Measurements from ENCODE around the gene OVCH2.
"Not testable (repeated sequence)": the region's sequence is repeated elsewhere in the genome, so short reads cannot be mapped to it uniquely, and the experiment has no call there.

Gene OVCH2

GRCh38 chr11:7706377-7706776 is at the start of gene OVCH2:
Gene OVCH2, minus strand, starts transcription at chr11:7706477. Its CDS starts 83 bp downstream, at chr11:7706394.
- TF ChIP-seq CTCF (IDR thresholded peaks at IDR 0.05; ENCODE audit: borderline replicate concordance, control extremely low read depth, extremely low read depth, insufficient read depth, missing control alignments): no peak
- DNase-seq (ENCODE audit: low spot score): no peak
- in situ Hi-C loops (cut with MboI; ENCODE audit: low sequenced_read_pairs, unreplicated experiment): no loop called here

GRCh38 chr11:7749456-7749855 is 43.2 kb upstream of the OVCH2 start:
- DNase-seq (ENCODE audit: low spot score): no peak
- in situ Hi-C loops (cut with MboI; ENCODE audit: low sequenced_read_pairs, unreplicated experiment): no loop called here
- no peak for TF ChIP-seq CTCF (IDR thresholded peaks at IDR 0.05; ENCODE audit: borderline replicate concordance, control extremely low read depth, extremely low read depth, insufficient read depth, missing control alignments)

- in situ Hi-C loops (cut with MboI; ENCODE audit: low sequenced_read_pairs, unreplicated experiment); DNase-seq (ENCODE audit: low spot score): not testable (repeated sequence)
Observed at GRCh38 chr11:7734767-7735166, 28.5 kb upstream of the OVCH2 start.

- TF ChIP-seq CTCF (IDR thresholded peaks at IDR 0.05; ENCODE audit: borderline replicate concordance, control extremely low read depth, extremely low read depth, insufficient read depth, missing control alignments): no peak
- in situ Hi-C loops (cut with MboI; ENCODE audit: low sequenced_read_pairs, unreplicated experiment): no loop called here
Observed at GRCh38 chr11:7714786-7715185, 8.5 kb upstream of the OVCH2 start.

GRCh38 chr11:7703740-7704139 is 2.5 kb downstream of the OVCH2 start:
- no peak for DNase-seq (ENCODE audit: low spot score)
- no peak for TF ChIP-seq CTCF (IDR thresholded peaks at IDR 0.05; ENCODE audit: borderline replicate concordance, control extremely low read depth, extremely low read depth, insufficient read depth, missing control alignments)
- in situ Hi-C loops (cut with MboI; ENCODE audit: low sequenced_read_pairs, unreplicated experiment): no loop called here

More at GRCh38 chr11:7714786-7715185, 8.5 kb upstream of the OVCH2 start:
- DNase-seq (ENCODE audit: low spot score): no peak

GRCh38 chr11:7696424-7696823 is 9.9 kb downstream of the OVCH2 start:
- TF ChIP-seq CTCF (IDR thresholded peaks at IDR 0.05; ENCODE audit: borderline replicate concordance, control extremely low read depth, extremely low read depth, insufficient read depth, missing control alignments): no peak
- in situ Hi-C loops (cut with MboI; ENCODE audit: low sequenced_read_pairs, unreplicated experiment): loop anchor here (25.0 kb wide), 1 partner anchor 584 kb away; no protein-coding TSS in a partner anchor
- no peak for DNase-seq (ENCODE audit: low spot score)

- no peak for DNase-seq (ENCODE audit: low spot score)
- in situ Hi-C loops (cut with MboI; ENCODE audit: low sequenced_read_pairs, unreplicated experiment): loop anchor here (25.0 kb wide), 1 partner anchor 582 kb away; no protein-coding TSS in a partner anchor
- no peak for TF ChIP-seq CTCF (IDR thresholded peaks at IDR 0.05; ENCODE audit: borderline replicate concordance, control extremely low read depth, extremely low read depth, insufficient read depth, missing control alignments)
Observed at GRCh38 chr11:7694235-7694634, 12.0 kb downstream of the OVCH2 start.
